Upper lobe of left lung (tissue), 6 donors: ENCODE data around the gene PIK3C2G. TPM values are rescaled to one million over a fixed set of nuclear protein-coding genes. Genes with fewer than 3 reads are reported as not detected.
"Not testable (repeated sequence)": the region's sequence is repeated elsewhere in the genome, so short reads cannot be mapped to it uniquely, and the experiment has no call there.

Experiments
- ATAC-seq, 2 donors: fragments of 200-7000 bp; cut with Tn5 transposase; one replicate each; pipeline ENCODE4 v1.9.1; 2022; ENCODE audit warnings: mild to moderate bottlenecking in 2 of 2, moderate library complexity in 2 of 2; ENCODE audit not compliant: low FRiP score in 2 of 2
- DNase-seq, 2 donors: peaks; one replicate each; pipeline ENCODE4 v3.0.0-alpha.2; 2019 to 2020
- H3K27ac ChIP-seq, 4 donors: fragments of 200-600 bp; sonication (generic); one replicate each; pipeline ENCODE4 v1.5.1; 2016 to 2019
- H3K27me3 ChIP-seq, 4 donors: fragments of 200-600 bp; sonication (generic); one replicate each; pipeline ENCODE4 v1.5.1; 2017 to 2019
- H3K36me3 ChIP-seq, 4 donors: fragments of 200-600 bp; sonication (generic); one replicate each; pipeline ENCODE4 v1.5.1; 2016 to 2019
- H3K4me1 ChIP-seq, 4 donors: fragments of 200-600 bp; sonication (generic); one replicate each; pipeline ENCODE4 v1.5.1; 2018 to 2019
- H3K4me3 ChIP-seq, 4 donors: fragments of 200-600 bp; sonication (generic); one replicate each; pipeline ENCODE4 v1.5.1; 2017 to 2019; ENCODE audit warnings: mild to moderate bottlenecking in 2 of 4, moderate library complexity in 1 of 4
- H3K9me3 ChIP-seq, 4 donors: fragments of 200-600 bp; sonication (generic); one replicate each; pipeline ENCODE4 v1.5.1; 2018 to 2019
- EP300 ChIP-seq, 4 donors: sonication (generic); formaldehyde crosslinking; IDR thresholded peaks; one replicate each; pipeline ENCODE4 v1.5.1; 2017; ENCODE audit warnings: antibody characterized with exemption in 4 of 4, control low read depth in 2 of 4
- POLR2A ChIP-seq, 4 donors: fragments of 450-650 bp; IDR thresholded peaks; one replicate each; pipeline ENCODE4 v1.5.1; 2016 to 2017; ENCODE audit warnings: antibody characterized with exemption in 4 of 4, mild to moderate bottlenecking in 2 of 4
- POLR2AphosphoS5 ChIP-seq, 2 donors: sonication (generic); formaldehyde crosslinking; IDR thresholded peaks; one replicate each; pipeline ENCODE4 v1.5.1; 2017; ENCODE audit warnings: antibody characterized with exemption in 2 of 2
- WGBS, 2 donors: methylation state at CpG; one replicate each; pipeline ENCODE4 v1.1.5; 2017 to 2018; 5-methylcytosine and 5-hydroxymethylcytosine counted together
- total RNA-seq, 6 donors: library from RNA; depleted of rRNA in 4 of 6; stranded (reverse); fragments of >200 nt in 4 of 6; gene quantifications; one replicate each; pipeline versions ENCODE4 v1.1.0 to v1.2.1, GENCODE V29; 2016 to 2021
- TF ChIP-seq, protein P1 (sequence below), 6 experiments: fragments of 450-650 bp in 4 of 6; fragments of 200-600 bp in 2 of 6; sonication (generic) in 2 of 6; IDR thresholded peaks; one replicate each; pipeline ENCODE4 v1.5.1; 2016 to 2019; ENCODE audit warnings: antibody characterized with exemption in 6 of 6
- donor health status: DM: no; HTN: no; CAD: no; lungs with moderate emphysema.
- donor health status: DM: no; HTN: yes; CAD: no; lungs with severe emphysema.

The PIK3C2G gene
- total RNA-seq, 6 donors from 2014 or later, result 0.33 to 3.1 (median 0.39) TPM; not detected in 1

DNA sequence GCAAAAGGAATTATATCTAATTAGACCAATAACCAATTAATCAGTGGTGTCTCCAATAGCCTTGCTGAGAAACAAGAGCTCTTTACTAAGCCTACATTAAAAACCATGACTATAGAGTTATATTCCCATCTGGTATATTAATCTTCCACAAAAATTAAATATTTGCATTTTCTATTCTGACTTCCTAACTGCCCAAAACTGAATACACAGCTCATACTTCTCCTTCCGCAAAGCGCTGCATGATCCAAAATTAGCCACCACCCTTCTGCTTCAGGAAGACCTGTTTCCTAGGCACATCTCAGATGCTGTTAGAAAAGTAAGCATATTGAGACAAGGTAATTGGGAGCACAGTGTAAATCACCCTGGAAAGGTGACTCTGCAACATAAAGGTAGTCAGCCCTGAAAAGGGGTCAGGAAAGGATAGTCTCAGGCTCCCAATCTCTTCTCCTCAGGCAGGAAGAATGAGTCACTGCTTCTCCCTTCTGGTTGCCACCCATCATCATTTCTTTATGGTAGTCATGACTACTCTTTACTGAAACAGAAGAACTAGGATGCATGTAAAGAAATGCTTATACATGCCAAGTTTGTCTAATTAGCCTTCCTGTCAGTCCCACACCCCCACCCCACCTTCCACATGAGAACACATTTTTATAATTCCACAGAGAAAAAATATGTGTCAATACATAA is 422.2 kb downstream of the PIK3C2G start:
- no peak for DNase-seq
- Histone ChIP-seq H3K4me3 (no peak overlapping the region), H3K4me1 (no peaks in the 10 kb centered on the region), H3K27me3 (no peaks in the 10 kb centered on the region), H3K36me3 (no peaks in the 10 kb centered on the region), H3K27ac (no peak overlapping the region), H3K9me3 (no peaks in the 10 kb centered on the region)
- WGBS, 2 donors, result 75% methylated on average over 2 of the region's 2 CpGs
- ATAC-seq, result peak in 1 of 2 donors; percentile 59
- no peak for TF ChIP-seq POLR2A (IDR thresholded peaks at IDR 0.05)
- TF ChIP-seq, protein P1, sequence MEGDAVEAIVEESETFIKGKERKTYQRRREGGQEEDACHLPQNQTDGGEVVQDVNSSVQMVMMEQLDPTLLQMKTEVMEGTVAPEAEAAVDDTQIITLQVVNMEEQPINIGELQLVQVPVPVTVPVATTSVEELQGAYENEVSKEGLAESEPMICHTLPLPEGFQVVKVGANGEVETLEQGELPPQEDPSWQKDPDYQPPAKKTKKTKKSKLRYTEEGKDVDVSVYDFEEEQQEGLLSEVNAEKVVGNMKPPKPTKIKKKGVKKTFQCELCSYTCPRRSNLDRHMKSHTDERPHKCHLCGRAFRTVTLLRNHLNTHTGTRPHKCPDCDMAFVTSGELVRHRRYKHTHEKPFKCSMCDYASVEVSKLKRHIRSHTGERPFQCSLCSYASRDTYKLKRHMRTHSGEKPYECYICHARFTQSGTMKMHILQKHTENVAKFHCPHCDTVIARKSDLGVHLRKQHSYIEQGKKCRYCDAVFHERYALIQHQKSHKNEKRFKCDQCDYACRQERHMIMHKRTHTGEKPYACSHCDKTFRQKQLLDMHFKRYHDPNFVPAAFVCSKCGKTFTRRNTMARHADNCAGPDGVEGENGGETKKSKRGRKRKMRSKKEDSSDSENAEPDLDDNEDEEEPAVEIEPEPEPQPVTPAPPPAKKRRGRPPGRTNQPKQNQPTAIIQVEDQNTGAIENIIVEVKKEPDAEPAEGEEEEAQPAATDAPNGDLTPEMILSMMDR (IDR thresholded peaks at IDR 0.05), result no peak
- no peak for TF ChIP-seq EP300 (IDR thresholded peaks at IDR 0.05)
- no peak for TF ChIP-seq POLR2AphosphoS5 (IDR thresholded peaks at IDR 0.05)

DNA sequence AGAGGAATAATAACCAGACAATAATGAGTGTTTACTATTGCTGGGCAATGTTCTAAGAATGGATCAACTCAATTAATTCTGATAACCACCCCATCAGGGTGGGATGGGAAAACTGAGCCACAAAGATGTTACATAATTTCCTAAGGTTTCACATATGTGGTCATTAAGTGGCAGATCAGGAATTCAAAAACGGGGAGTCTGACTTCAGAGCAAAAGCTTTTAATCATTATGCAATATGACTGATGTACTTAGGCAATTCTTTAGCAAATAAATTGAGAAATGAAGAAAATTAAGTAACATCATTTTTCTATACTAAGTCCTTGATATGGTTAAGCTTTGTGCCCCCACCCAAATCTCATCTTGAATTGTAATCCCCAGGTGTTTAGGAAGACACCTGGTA is 423.1 kb downstream of the PIK3C2G start:
- DNase-seq, result no peak
- no peaks in the 10 kb centered on the region for H3K9me3 ChIP-seq
- no peak for ATAC-seq
- no peaks in the 10 kb centered on the region for H3K27me3 ChIP-seq
- no peak overlapping the region for H3K4me3 ChIP-seq
- H3K36me3 ChIP-seq, result no peaks in the 10 kb centered on the region
- no peaks in the 10 kb centered on the region for H3K4me1 ChIP-seq
- 11 to 21% methylated on average over 1 of the region's 1 CpG for WGBS, 2 donors
- no peak overlapping the region for H3K27ac ChIP-seq
- TF ChIP-seq, protein P1 (IDR thresholded peaks at IDR 0.05), result no peak
- TF ChIP-seq EP300 (IDR thresholded peaks at IDR 0.05) (no peak), POLR2A (IDR thresholded peaks at IDR 0.05) (no peak), POLR2AphosphoS5 (IDR thresholded peaks at IDR 0.05) (no peak)

DNA sequence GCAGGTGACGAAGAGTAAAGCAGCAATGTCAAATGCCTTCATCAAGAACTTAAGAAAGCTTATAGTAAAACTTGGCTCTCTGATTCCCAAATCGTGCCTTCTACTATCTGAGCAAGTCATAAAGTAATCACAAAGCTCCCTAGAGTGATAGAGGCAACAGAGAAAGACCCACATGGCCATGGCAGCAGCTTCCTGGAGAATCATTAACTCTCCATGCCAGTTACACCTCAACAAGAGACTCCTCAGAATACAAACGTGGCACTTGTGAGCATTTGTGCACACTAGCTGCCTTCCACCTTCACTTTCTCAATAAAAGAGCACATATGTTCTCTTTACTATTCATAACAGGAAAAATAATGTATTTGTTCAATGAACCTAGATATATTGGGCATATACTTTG is 428.5 kb downstream of the PIK3C2G start:
- 68 to 73% methylated on average over 3 of the region's 3 CpGs for WGBS, 2 donors

DNA sequence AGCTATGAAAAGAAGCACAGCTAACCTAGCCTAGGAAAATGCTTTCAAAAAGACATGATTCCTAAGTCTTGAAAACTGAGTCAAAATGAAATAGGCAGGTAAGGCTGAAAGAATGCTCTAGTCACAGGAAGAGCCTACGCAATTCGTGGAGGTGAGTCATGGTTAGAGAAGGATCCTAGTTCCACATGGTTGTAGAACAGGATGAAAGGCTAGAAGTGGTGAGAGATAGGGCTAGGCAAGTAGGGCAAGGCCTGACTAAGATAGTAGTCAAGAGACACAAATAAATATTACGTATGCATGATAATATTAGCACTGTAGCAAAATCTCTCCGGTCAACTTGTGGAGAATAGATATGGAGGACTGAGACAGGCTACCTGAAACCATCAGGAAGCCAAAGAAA is 429.3 kb downstream of the PIK3C2G start:
- WGBS, 2 donors, result 89 to 91% methylated on average over 4 of the region's 4 CpGs

More for the DNA sequence above, 428.5 kb downstream of the PIK3C2G start:
- Histone ChIP-seq H3K4me1 (no peaks in the 10 kb centered on the region), H3K36me3 (no peaks in the 10 kb centered on the region), H3K27me3 (no peaks in the 10 kb centered on the region), H3K4me3 (no peak overlapping the region), H3K27ac (no peak overlapping the region), H3K9me3 (no peaks in the 10 kb centered on the region)
- DNase-seq, result no peak
- TF ChIP-seq POLR2A (IDR thresholded peaks at IDR 0.05) (no peak), EP300 (IDR thresholded peaks at IDR 0.05) (no peak), POLR2AphosphoS5 (IDR thresholded peaks at IDR 0.05) (no peak)
- TF ChIP-seq, protein P1 (IDR thresholded peaks at IDR 0.05), result no peak
- ATAC-seq, result no peak

DNA sequence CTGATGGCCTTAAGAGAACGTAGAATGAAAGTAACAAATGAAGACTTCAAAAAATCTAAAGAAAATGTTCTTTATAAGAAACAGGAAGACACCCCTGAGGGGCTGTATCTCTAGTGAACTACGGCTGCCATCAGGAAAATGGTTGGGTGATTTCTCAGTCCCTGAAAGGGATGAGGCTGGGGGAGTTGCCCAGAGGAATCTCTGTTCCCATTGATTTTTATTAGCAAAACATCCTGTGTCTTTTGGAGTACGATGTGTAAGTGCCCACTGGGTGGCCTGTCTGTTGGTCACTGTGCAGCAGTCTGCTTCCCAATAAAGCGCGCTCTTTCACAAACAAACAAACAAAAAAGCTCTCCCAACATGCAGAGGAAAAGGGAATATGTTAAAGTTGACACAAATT is 432.7 kb downstream of the PIK3C2G start:
- 82 to 90% methylated on average over 5 of the region's 5 CpGs for WGBS, 2 donors
- not testable (repeated sequence) for DNase-seq, H3K36me3 ChIP-seq, H3K4me1 ChIP-seq, ATAC-seq, H3K9me3 ChIP-seq, H3K27me3 ChIP-seq, H3K4me3 ChIP-seq, H3K27ac ChIP-seq

More for the DNA sequence above, 429.3 kb downstream of the PIK3C2G start:
- H3K36me3 ChIP-seq, result no peaks in the 10 kb centered on the region
- ATAC-seq (no peak), DNase-seq (no peak)
- no peaks in the 10 kb centered on the region for H3K27me3 ChIP-seq
- H3K4me3 ChIP-seq, result no peak overlapping the region
- no peak overlapping the region for H3K27ac ChIP-seq
- no peaks in the 10 kb centered on the region for H3K4me1 ChIP-seq
- H3K9me3 ChIP-seq, result no peaks in the 10 kb centered on the region
- TF ChIP-seq EP300 (IDR thresholded peaks at IDR 0.05), result no peak
- TF ChIP-seq, protein P1 (IDR thresholded peaks at IDR 0.05), result no peak
- TF ChIP-seq POLR2AphosphoS5 (IDR thresholded peaks at IDR 0.05), result no peak
- no peak for TF ChIP-seq POLR2A (IDR thresholded peaks at IDR 0.05)
